Peyer's patch (tissue), 4 donors: ENCODE data around the gene CDYL. TPM values are rescaled to one million over a fixed set of nuclear protein-coding genes. Genes with fewer than 3 reads are reported as not detected.

Source experiments
- total RNA-seq, 4 donors: library from RNA; depleted of rRNA; stranded (reverse); fragments of >200 nt; gene quantifications; one replicate each; pipeline ENCODE4 v1.1.0, GENCODE V29; 2016

The CDYL gene
- total RNA-seq, 4 donors from 2014 or later = 31.2 to 77.6 (median 35.2) TPM

Other genes with a start within 250 kb of the CDYL start
- 1 to 10 TPM in 2 of 4 donors, not detected in 2; 4.4 to 7.4 TPM for gene RPP40, start 227.6 kb downstream of the CDYL start, total RNA-seq